HL-60/S4 treated with retinoic acid at 250 ng/mL for 4 days and 3 days (cell line): ENCODE results near the gene KAZN.

Source experiments
- in situ Hi-C: fragments of 300-500 bp; cut with MboI; formaldehyde crosslinking; loops from 2 replicates; pipeline ENCODE4 v1.7.0; 2022; ENCODE audit warnings: low sequenced_read_pairs

KAZN gene

GRCh38 chr1:14844356-14844755 lies 245.9 kb downstream of the KAZN start:
- in situ Hi-C loops: no loop called here

- in situ Hi-C loops: no loop called here
Observed at GRCh38 chr1:14844923-14845617, 246.6 kb downstream of the KAZN start.

- in situ Hi-C loops: no loop called here
Observed at GRCh38 chr1:14845851-14846250, 247.4 kb downstream of the KAZN start.

- in situ Hi-C loops: no loop called here
Observed at GRCh38 chr1:14846688-14847087, 248.2 kb downstream of the KAZN start.

- in situ Hi-C loops: no loop called here
Observed at GRCh38 chr1:14848203-14848602, 249.7 kb downstream of the KAZN start.

GRCh38 chr1:14848625-14849024 lies 250.1 kb downstream of the KAZN start:
- in situ Hi-C loops: no loop called here

GRCh38 chr1:14849038-14849437 lies 250.6 kb downstream of the KAZN start:
- in situ Hi-C loops: no loop called here

GRCh38 chr1:14850563-14850962 lies 252.1 kb downstream of the KAZN start:
- in situ Hi-C loops: no loop called here

GRCh38 chr1:14851760-14852159 lies 253.3 kb downstream of the KAZN start:
- in situ Hi-C loops: no loop called here

- in situ Hi-C loops: no loop called here
Observed at GRCh38 chr1:14852291-14852690, 253.8 kb downstream of the KAZN start.

- in situ Hi-C loops: no loop called here
Observed at GRCh38 chr1:14853518-14853917, 255.0 kb downstream of the KAZN start.

- in situ Hi-C loops: no loop called here
Observed at GRCh38 chr1:14855268-14855667, 256.8 kb downstream of the KAZN start.

GRCh38 chr1:14855801-14856200 lies 257.3 kb downstream of the KAZN start:
- in situ Hi-C loops: no loop called here

- in situ Hi-C loops: no loop called here
Observed at GRCh38 chr1:14857436-14858195, 259.1 kb downstream of the KAZN start.

- in situ Hi-C loops: no loop called here
Observed at GRCh38 chr1:14862114-14862771, 263.8 kb downstream of the KAZN start.

GRCh38 chr1:14865106-14865505 lies 266.6 kb downstream of the KAZN start:
- in situ Hi-C loops: no loop called here

- in situ Hi-C loops: no loop called here
Observed at GRCh38 chr1:14866911-14867612, 268.6 kb downstream of the KAZN start.

- in situ Hi-C loops: no loop called here
Observed at GRCh38 chr1:14869187-14869586, 270.7 kb downstream of the KAZN start.

GRCh38 chr1:14871218-14871970 lies 272.9 kb downstream of the KAZN start:
- in situ Hi-C loops: no loop called here

GRCh38 chr1:14872762-14873161 lies 274.3 kb downstream of the KAZN start:
- in situ Hi-C loops: no loop called here

GRCh38 chr1:14873677-14874076 lies 275.2 kb downstream of the KAZN start:
- in situ Hi-C loops: no loop called here
